DND-41 (cell line): ENCODE results near the gene RGS7.

ENCODE experiments used
- EZH2 ChIP-seq: IDR thresholded peaks from 3 replicates; pipeline ENCODE4 v1.6.1; 2012; ENCODE audit warnings: borderline replicate concordance, low read depth, mild to moderate bottlenecking, moderate library complexity, low read length, inconsistent platforms; ENCODE audit not compliant: severe bottlenecking
- TF ChIP-seq, protein P1 (sequence below): IDR thresholded peaks from 2 replicates; pipeline ENCODE4 v1.5.1; 2012; ENCODE audit warnings: borderline replicate concordance, low read length, moderate library complexity, mild to moderate bottlenecking; ENCODE audit not compliant: poor library complexity, severe bottlenecking; ENCODE audit errors: extremely low read depth

GRCh38 chr1:241276391-241276790 is 80.6 kb downstream of the RGS7 start:
- TF ChIP-seq, protein P1, sequence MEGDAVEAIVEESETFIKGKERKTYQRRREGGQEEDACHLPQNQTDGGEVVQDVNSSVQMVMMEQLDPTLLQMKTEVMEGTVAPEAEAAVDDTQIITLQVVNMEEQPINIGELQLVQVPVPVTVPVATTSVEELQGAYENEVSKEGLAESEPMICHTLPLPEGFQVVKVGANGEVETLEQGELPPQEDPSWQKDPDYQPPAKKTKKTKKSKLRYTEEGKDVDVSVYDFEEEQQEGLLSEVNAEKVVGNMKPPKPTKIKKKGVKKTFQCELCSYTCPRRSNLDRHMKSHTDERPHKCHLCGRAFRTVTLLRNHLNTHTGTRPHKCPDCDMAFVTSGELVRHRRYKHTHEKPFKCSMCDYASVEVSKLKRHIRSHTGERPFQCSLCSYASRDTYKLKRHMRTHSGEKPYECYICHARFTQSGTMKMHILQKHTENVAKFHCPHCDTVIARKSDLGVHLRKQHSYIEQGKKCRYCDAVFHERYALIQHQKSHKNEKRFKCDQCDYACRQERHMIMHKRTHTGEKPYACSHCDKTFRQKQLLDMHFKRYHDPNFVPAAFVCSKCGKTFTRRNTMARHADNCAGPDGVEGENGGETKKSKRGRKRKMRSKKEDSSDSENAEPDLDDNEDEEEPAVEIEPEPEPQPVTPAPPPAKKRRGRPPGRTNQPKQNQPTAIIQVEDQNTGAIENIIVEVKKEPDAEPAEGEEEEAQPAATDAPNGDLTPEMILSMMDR: no peak
- TF ChIP-seq EZH2: no peak
